ENCODE data around the gene GRAP2.

The GRAP2 gene

GRCh38 chr22:40020956-40021355 lies 120.1 kb downstream of the GRAP2 start:
- no peak overlapping the region for H2AFZ ChIP-seq (ENCODE audit: low read depth, low read length)
- H3K4me1 ChIP-seq (ENCODE audit: insufficient read depth, low read length) = peaks cover 7% of the 10 kb centered on the region
- no peaks in the 10 kb centered on the region for H3K36me3 ChIP-seq (ENCODE audit: insufficient read depth, low read length)
- no peaks in the 10 kb centered on the region for H3K27me3 ChIP-seq (ENCODE audit: insufficient read depth, low read length)
- H3K9me3 ChIP-seq (ENCODE audit: low read length) = no peaks in the 10 kb centered on the region
- H3K4me3 ChIP-seq (ENCODE audit: low read length) = no peak overlapping the region

- Histone ChIP-seq H3K27me3 (ENCODE audit: insufficient read depth, low read length) (no peaks in the 10 kb centered on the region), H3K9me3 (ENCODE audit: low read length) (no peaks in the 10 kb centered on the region), H3K4me1 (ENCODE audit: insufficient read depth, low read length) (peaks cover 7% of the 10 kb centered on the region), H3K4me3 (ENCODE audit: low read length) (no peak overlapping the region), H3K36me3 (ENCODE audit: insufficient read depth, low read length) (no peaks in the 10 kb centered on the region), H2AFZ (ENCODE audit: low read depth, low read length) (no peak overlapping the region)
Observed at GRCh38 chr22:40021401-40022000, 120.6 kb downstream of the GRAP2 start.

DNA sequence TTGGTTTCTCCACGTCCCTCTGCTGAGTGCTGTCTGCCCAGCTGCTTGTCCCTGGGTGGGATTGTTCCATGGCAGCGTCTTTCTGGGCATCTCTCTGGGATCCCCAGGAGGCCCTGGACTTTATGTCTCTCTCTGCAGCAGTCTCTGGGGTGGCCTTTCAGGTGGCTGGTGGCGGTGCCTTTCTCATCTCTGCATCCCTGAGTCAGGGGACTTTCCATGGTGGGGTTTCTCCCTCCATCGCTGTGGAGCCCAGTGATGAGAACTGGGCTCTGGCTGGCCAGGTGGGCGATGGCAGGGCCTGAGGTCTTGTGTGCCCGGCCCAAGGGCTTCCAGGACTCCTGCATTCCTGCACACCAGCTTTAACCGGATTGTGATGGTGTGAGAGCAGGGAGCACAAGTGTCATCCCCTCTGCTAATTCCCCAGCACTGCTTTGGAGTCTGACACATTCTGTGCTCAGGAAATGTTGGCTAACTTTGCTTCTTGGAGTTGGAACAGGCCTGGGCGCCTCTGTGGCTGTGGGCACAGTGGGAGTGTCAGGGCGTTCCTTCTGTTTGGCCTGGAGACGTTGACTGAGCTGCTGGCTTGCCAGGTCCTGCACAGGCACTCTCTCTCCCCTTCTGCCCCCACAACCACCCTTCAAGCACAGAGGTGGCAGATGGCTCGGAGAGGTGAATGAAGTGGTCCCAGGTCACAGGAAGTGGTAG lies 121.8 kb downstream of the GRAP2 start:
- Histone ChIP-seq H3K36me3 (ENCODE audit: insufficient read depth, low read length) (no peaks in the 10 kb centered on the region), H3K4me1 (ENCODE audit: insufficient read depth, low read length) (peaks cover 7% of the 10 kb centered on the region)

More for the DNA sequence above, 121.8 kb downstream of the GRAP2 start:
- Histone ChIP-seq H3K9me3 (ENCODE audit: low read length) (no peaks in the 10 kb centered on the region), H3K4me3 (ENCODE audit: low read length) (no peak overlapping the region), H3K27me3 (ENCODE audit: insufficient read depth, low read length) (no peaks in the 10 kb centered on the region), H2AFZ (ENCODE audit: low read depth, low read length) (no peak overlapping the region)

Data from neuron (in vitro differentiated cells).